BLaER1 (cell line): ENCODE data around the gene PRDX4.

Experiments used
- H3K27ac ChIP-seq: shearing (Covaris generic); formaldehyde crosslinking; 2 replicates; pipeline ENCODE4 v1.8.1; 2022
- H3K27me3 ChIP-seq: shearing (Covaris generic); formaldehyde crosslinking; 2 replicates; pipeline ENCODE4 v1.8.1; 2022
- H3K36me3 ChIP-seq: shearing (Covaris generic); formaldehyde crosslinking; 2 replicates; pipeline ENCODE4 v1.8.1; 2022
- H3K4me1 ChIP-seq: shearing (Covaris generic); formaldehyde crosslinking; 2 replicates; pipeline ENCODE4 v1.8.1; 2022
- H3K4me2 ChIP-seq: shearing (Covaris generic); formaldehyde crosslinking; 2 replicates; pipeline ENCODE4 v1.8.1; 2022
- H3K4me3 ChIP-seq: shearing (Covaris generic); formaldehyde crosslinking; 2 replicates; pipeline ENCODE4 v1.8.1; 2022
- H3K9ac ChIP-seq: shearing (Covaris generic); formaldehyde crosslinking; 2 replicates; pipeline ENCODE4 v1.8.1; 2022
- H3K9me3 ChIP-seq: shearing (Covaris generic); formaldehyde crosslinking; 2 replicates; pipeline ENCODE4 v1.8.1; 2022
- H4K20me1 ChIP-seq: shearing (Covaris generic); formaldehyde crosslinking; 2 replicates; pipeline ENCODE4 v1.8.1; 2022
- Cebpa-rat ChIP-seq: shearing (Covaris generic); IDR thresholded peaks from 2 replicates; pipeline ENCODE4 v1.8.1; 2022

PRDX4 gene

GRCh38 chrX:23667239-23668177 is at the start of gene PRDX4:
TSS of gene PRDX4 (plus strand) at chrX:23667493. CDS start at chrX:23667571, 78 bp downstream.
- TF ChIP-seq Cebpa-rat = 0 out of 2 replicates have a peak, but pooled peaks have one; percentile 20
- Histone ChIP-seq H3K4me3 (peak within 1 kb of the TSS; percentile 72), H3K36me3 (peaks cover 8% of the 10 kb centered on the region; the same call in 1 of the 2 replicates), H3K4me1 (no peaks in the 10 kb centered on the region; the same call in 1 of the 2 replicates), H3K9me3 (no peaks in the 10 kb centered on the region), H3K9ac (peak within 1 kb of the TSS; percentile 84), H3K27me3 (no peaks in the 10 kb centered on the region), H3K27ac (peak within 1 kb of the TSS; percentile 85), H3K4me2 (peak within 1 kb of the TSS; percentile 68), H4K20me1 (no peaks in the 10 kb centered on the region; the same call in 1 of the 2 replicates)

- Histone ChIP-seq H3K9ac (no peak overlapping the region), H3K4me2 (no peak overlapping the region), H3K4me3 (no peak overlapping the region), H3K9me3 (peaks cover 12% of the 10 kb centered on the region), H3K36me3 (no peaks in the 10 kb centered on the region), H4K20me1 (no peaks in the 10 kb centered on the region), H3K27ac (no peak overlapping the region), H3K4me1 (no peaks in the 10 kb centered on the region), H3K27me3 (no peaks in the 10 kb centered on the region)
- no peak for TF ChIP-seq Cebpa-rat
Measured at GRCh38 chrX:23621621-23622265, 45.5 kb upstream of the PRDX4 start.

- Histone ChIP-seq H4K20me1 (no peaks in the 10 kb centered on the region), H3K4me1 (no peaks in the 10 kb centered on the region), H3K4me3 (no peak overlapping the region), H3K27me3 (no peaks in the 10 kb centered on the region), H3K9me3 (peaks cover 9% of the 10 kb centered on the region), H3K36me3 (no peaks in the 10 kb centered on the region), H3K27ac (no peak overlapping the region), H3K4me2 (no peak overlapping the region), H3K9ac (no peak overlapping the region)
- TF ChIP-seq Cebpa-rat = no peak
Measured at GRCh38 chrX:23623797-23624196, 43.5 kb upstream of the PRDX4 start.

- no peak for TF ChIP-seq Cebpa-rat
- Histone ChIP-seq H3K4me1 (no peaks in the 10 kb centered on the region), H3K9ac (no peak overlapping the region)
Measured at GRCh38 chrX:23626651-23627050, 40.6 kb upstream of the PRDX4 start.

GRCh38 chrX:23628131-23628530 is 39.2 kb upstream of the PRDX4 start:
- Histone ChIP-seq H3K27ac (no peak overlapping the region), H3K36me3 (no peaks in the 10 kb centered on the region), H3K27me3 (no peaks in the 10 kb centered on the region), H3K4me2 (no peak overlapping the region), H3K9ac (no peak overlapping the region), H3K4me1 (no peaks in the 10 kb centered on the region), H3K4me3 (no peak overlapping the region), H4K20me1 (no peaks in the 10 kb centered on the region), H3K9me3 (no peaks in the 10 kb centered on the region)
- no peak for TF ChIP-seq Cebpa-rat

More at GRCh38 chrX:23626651-23627050, 40.6 kb upstream of the PRDX4 start:
- H3K4me3 ChIP-seq = no peak overlapping the region
- H4K20me1 ChIP-seq = no peaks in the 10 kb centered on the region
- H3K4me2 ChIP-seq = no peak overlapping the region
- no peaks in the 10 kb centered on the region for H3K27me3 ChIP-seq
- no peaks in the 10 kb centered on the region for H3K36me3 ChIP-seq
- no peak overlapping the region for H3K27ac ChIP-seq
- no peaks in the 10 kb centered on the region for H3K9me3 ChIP-seq

- Histone ChIP-seq H3K4me3 (no peak overlapping the region), H3K9ac (no peak overlapping the region), H3K36me3 (no peaks in the 10 kb centered on the region), H3K27ac (no peak overlapping the region), H4K20me1 (no peaks in the 10 kb centered on the region), H3K4me2 (no peak overlapping the region), H3K9me3 (no peaks in the 10 kb centered on the region), H3K4me1 (no peaks in the 10 kb centered on the region), H3K27me3 (no peaks in the 10 kb centered on the region)
- no peak for TF ChIP-seq Cebpa-rat
Measured at GRCh38 chrX:23631136-23631535, 36.2 kb upstream of the PRDX4 start.

GRCh38 chrX:23633834-23634580 is 33.3 kb upstream of the PRDX4 start:
- no peak for TF ChIP-seq Cebpa-rat
- Histone ChIP-seq H3K27ac (no peak overlapping the region), H3K4me1 (no peaks in the 10 kb centered on the region), H3K4me2 (no peak overlapping the region), H3K27me3 (no peaks in the 10 kb centered on the region), H3K36me3 (no peaks in the 10 kb centered on the region), H4K20me1 (no peaks in the 10 kb centered on the region), H3K9me3 (no peaks in the 10 kb centered on the region), H3K4me3 (no peak overlapping the region), H3K9ac (no peak overlapping the region; the same call in 1 of the 2 replicates)

GRCh38 chrX:23637187-23637586 is 30.1 kb upstream of the PRDX4 start:
- no peaks in the 10 kb centered on the region for H4K20me1 ChIP-seq
- H3K9ac ChIP-seq = no peak overlapping the region
- H3K27ac ChIP-seq = no peak overlapping the region
- H3K27me3 ChIP-seq = no peaks in the 10 kb centered on the region
- H3K4me2 ChIP-seq = no peak overlapping the region
- no peaks in the 10 kb centered on the region for H3K36me3 ChIP-seq
- no peaks in the 10 kb centered on the region for H3K4me1 ChIP-seq
- TF ChIP-seq Cebpa-rat = no peak
- peaks cover 6% of the 10 kb centered on the region; the same call in 1 of the 2 replicates for H3K9me3 ChIP-seq
- H3K4me3 ChIP-seq = no peak overlapping the region

- Histone ChIP-seq H3K4me3 (no peak overlapping the region), H3K4me2 (no peak overlapping the region), H3K27ac (no peak overlapping the region), H3K36me3 (no peaks in the 10 kb centered on the region), H3K9ac (no peak overlapping the region), H3K27me3 (no peaks in the 10 kb centered on the region), H4K20me1 (no peaks in the 10 kb centered on the region), H3K4me1 (no peaks in the 10 kb centered on the region), H3K9me3 (peaks cover 6% of the 10 kb centered on the region; the same call in 1 of the 2 replicates)
- TF ChIP-seq Cebpa-rat = no peak
Measured at GRCh38 chrX:23643020-23643419, 24.3 kb upstream of the PRDX4 start.
